ENCODE data around the gene HARBI1.

Gene HARBI1

DNA sequence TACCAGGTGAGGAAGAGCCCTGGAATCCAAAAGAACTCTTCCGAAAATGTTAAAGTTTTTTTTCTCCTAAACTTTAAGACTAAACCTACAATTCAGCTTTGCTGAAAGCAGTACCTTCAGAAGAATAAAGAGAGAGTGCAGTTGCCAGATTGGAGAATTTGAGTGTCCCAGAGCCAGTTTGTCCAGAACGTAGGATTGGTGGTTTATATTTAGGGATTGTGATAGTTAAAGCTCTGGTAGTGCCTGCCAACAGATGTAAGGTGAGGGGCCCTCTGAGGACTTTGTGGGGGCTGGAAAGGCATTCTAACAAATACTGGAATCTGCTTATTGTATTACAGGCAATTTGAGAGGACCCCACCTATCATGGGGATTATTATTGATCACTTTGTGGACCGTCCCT lies 40.2 kb upstream of the HARBI1 start:
- Histone ChIP-seq H3K79me2 (peaks cover 5% of the 10 kb centered on the region), H3K36me3 (ENCODE audit: control insufficient read depth, insufficient read depth, low read length) (no peaks in the 10 kb centered on the region), H3K4me2 (ENCODE audit: low read length) (no peak overlapping the region), H3K9me3 (ENCODE audit: control insufficient read depth, low read length) (no peaks in the 10 kb centered on the region), H3K9ac (no peak overlapping the region), H3K27me3 (ENCODE audit: control insufficient read depth, insufficient read depth, low read length) (no peaks in the 10 kb centered on the region), H3K4me3 (ENCODE audit: low read depth, low read length) (no peak overlapping the region), H3K27ac (no peak overlapping the region), H3K4me1 (no peaks in the 10 kb centered on the region), H2AFZ (no peak overlapping the region)
- TF ChIP-seq, protein P1, sequence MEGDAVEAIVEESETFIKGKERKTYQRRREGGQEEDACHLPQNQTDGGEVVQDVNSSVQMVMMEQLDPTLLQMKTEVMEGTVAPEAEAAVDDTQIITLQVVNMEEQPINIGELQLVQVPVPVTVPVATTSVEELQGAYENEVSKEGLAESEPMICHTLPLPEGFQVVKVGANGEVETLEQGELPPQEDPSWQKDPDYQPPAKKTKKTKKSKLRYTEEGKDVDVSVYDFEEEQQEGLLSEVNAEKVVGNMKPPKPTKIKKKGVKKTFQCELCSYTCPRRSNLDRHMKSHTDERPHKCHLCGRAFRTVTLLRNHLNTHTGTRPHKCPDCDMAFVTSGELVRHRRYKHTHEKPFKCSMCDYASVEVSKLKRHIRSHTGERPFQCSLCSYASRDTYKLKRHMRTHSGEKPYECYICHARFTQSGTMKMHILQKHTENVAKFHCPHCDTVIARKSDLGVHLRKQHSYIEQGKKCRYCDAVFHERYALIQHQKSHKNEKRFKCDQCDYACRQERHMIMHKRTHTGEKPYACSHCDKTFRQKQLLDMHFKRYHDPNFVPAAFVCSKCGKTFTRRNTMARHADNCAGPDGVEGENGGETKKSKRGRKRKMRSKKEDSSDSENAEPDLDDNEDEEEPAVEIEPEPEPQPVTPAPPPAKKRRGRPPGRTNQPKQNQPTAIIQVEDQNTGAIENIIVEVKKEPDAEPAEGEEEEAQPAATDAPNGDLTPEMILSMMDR (IDR thresholded peaks at IDR 0.05) = no peak

DNA sequence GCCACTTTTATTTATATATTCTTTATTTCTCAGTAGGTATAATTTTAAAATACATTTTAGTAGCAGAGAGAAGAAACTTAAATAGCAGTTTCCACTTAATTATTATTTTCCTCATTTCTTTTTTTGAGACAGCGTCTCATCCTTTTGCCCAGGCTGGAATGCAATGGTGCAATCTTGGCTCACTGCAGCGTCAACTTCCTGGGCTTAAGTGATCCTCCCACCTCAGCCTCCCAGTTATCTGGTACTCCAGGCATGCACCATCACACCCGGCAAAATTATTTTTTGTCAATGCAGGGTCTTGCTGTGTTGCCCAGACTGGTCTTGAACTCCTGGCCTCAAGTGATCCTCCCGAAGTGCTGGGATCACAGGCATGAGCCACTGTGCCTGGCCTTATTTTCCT lies 38.6 kb upstream of the HARBI1 start:
- Histone ChIP-seq H3K27ac (no peak overlapping the region), H3K9ac (no peak overlapping the region), H2AFZ (no peak overlapping the region), H3K4me2 (ENCODE audit: low read length) (no peak overlapping the region), H3K36me3 (ENCODE audit: control insufficient read depth, insufficient read depth, low read length) (no peaks in the 10 kb centered on the region), H3K27me3 (ENCODE audit: control insufficient read depth, insufficient read depth, low read length) (no peaks in the 10 kb centered on the region), H3K4me3 (ENCODE audit: low read depth, low read length) (no peak overlapping the region), H3K9me3 (ENCODE audit: control insufficient read depth, low read length) (no peaks in the 10 kb centered on the region), H3K4me1 (no peaks in the 10 kb centered on the region), H3K79me2 (peaks cover 5% of the 10 kb centered on the region)
- TF ChIP-seq, protein P1 (IDR thresholded peaks at IDR 0.05) = no peak

GRCh38 chr11:46649180-46649738 lies 32.2 kb upstream of the HARBI1 start:
- Histone ChIP-seq H3K9me3 (ENCODE audit: control insufficient read depth, low read length) (no peaks in the 10 kb centered on the region), H2AFZ (no peak overlapping the region), H3K4me3 (ENCODE audit: low read depth, low read length) (peak overlapping the region; percentile 11), H3K27ac (peak overlapping the region; percentile 79), H3K4me1 (peaks cover 4% of the 10 kb centered on the region), H3K36me3 (ENCODE audit: control insufficient read depth, insufficient read depth, low read length) (no peaks in the 10 kb centered on the region), H3K79me2 (peaks cover under 1% of the 10 kb centered on the region), H3K9ac (no peak overlapping the region), H3K4me2 (ENCODE audit: low read length) (no peak overlapping the region), H3K27me3 (ENCODE audit: control insufficient read depth, insufficient read depth, low read length) (no peaks in the 10 kb centered on the region)
- TF ChIP-seq, protein P1 (IDR thresholded peaks at IDR 0.05) = no peak

DNA sequence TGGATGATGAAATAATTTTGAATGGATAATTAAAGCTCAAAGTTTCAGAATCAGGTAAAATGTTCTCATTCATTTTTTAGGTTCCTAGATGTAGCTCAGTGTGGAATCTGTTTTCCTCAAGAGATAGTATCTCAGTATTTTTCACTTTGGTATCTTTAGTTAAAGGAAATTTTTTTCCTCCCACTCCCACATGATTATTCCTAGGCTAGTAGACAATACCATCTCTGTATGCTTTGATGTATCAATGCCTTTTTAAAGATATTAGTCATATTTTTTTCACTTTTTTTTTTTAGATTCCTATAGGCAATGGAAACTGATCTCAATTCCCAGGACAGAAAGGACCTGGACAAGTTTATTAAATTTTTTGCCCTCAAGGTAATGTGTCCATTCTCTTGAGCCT lies 27.0 kb upstream of the HARBI1 start:
- Histone ChIP-seq H3K27ac (no peak overlapping the region), H3K36me3 (ENCODE audit: control insufficient read depth, insufficient read depth, low read length) (no peaks in the 10 kb centered on the region)
- TF ChIP-seq, protein P1 (IDR thresholded peaks at IDR 0.05) = no peak

DNA sequence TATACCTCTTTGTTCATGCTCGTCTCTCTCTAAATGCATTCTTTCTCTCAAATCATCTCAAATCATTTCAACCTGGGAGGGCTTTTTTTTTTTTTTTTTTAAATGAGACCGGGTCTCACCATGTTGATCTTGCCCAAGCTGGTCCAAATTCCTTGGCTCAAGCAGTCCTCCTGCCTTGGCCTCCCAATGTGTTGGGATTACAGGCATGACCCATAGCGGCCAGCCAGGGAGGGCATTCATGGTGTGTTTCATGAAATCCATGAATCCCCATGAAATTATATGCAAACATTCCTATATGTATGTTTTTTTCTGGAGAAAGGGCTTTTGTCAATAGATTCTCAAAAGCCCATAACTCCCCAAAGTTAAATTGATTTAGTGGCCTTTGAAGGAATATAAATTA lies 26.5 kb upstream of the HARBI1 start:
- Histone ChIP-seq H3K9ac (no peak overlapping the region), H2AFZ (no peak overlapping the region), H3K27ac (no peak overlapping the region), H3K79me2 (peaks cover 1% of the 10 kb centered on the region), H3K4me2 (ENCODE audit: low read length) (no peak overlapping the region), H3K4me1 (no peaks in the 10 kb centered on the region), H3K36me3 (ENCODE audit: control insufficient read depth, insufficient read depth, low read length) (no peaks in the 10 kb centered on the region), H3K27me3 (ENCODE audit: control insufficient read depth, insufficient read depth, low read length) (no peaks in the 10 kb centered on the region), H3K9me3 (ENCODE audit: control insufficient read depth, low read length) (no peaks in the 10 kb centered on the region), H3K4me3 (ENCODE audit: low read depth, low read length) (no peak overlapping the region)
- TF ChIP-seq, protein P1 (IDR thresholded peaks at IDR 0.05) = no peak

More for the DNA sequence above, 27.0 kb upstream of the HARBI1 start:
- Histone ChIP-seq H3K9ac (no peak overlapping the region), H3K4me1 (no peaks in the 10 kb centered on the region), H3K27me3 (ENCODE audit: control insufficient read depth, insufficient read depth, low read length) (no peaks in the 10 kb centered on the region), H3K9me3 (ENCODE audit: control insufficient read depth, low read length) (no peaks in the 10 kb centered on the region), H3K4me3 (ENCODE audit: low read depth, low read length) (no peak overlapping the region), H3K4me2 (ENCODE audit: low read length) (no peak overlapping the region), H2AFZ (no peak overlapping the region), H3K79me2 (no peaks in the 10 kb centered on the region)

All from parathyroid adenoma (tissue), 2 donors.